ENCODE results near the gene CTSD. TPM values are rescaled to one million over a fixed set of nuclear protein-coding genes. Genes with fewer than 3 reads are reported as not detected.

Gene CTSD
- total RNA-seq, 1 donor from 2014 or later, result 1,385 TPM

DNA sequence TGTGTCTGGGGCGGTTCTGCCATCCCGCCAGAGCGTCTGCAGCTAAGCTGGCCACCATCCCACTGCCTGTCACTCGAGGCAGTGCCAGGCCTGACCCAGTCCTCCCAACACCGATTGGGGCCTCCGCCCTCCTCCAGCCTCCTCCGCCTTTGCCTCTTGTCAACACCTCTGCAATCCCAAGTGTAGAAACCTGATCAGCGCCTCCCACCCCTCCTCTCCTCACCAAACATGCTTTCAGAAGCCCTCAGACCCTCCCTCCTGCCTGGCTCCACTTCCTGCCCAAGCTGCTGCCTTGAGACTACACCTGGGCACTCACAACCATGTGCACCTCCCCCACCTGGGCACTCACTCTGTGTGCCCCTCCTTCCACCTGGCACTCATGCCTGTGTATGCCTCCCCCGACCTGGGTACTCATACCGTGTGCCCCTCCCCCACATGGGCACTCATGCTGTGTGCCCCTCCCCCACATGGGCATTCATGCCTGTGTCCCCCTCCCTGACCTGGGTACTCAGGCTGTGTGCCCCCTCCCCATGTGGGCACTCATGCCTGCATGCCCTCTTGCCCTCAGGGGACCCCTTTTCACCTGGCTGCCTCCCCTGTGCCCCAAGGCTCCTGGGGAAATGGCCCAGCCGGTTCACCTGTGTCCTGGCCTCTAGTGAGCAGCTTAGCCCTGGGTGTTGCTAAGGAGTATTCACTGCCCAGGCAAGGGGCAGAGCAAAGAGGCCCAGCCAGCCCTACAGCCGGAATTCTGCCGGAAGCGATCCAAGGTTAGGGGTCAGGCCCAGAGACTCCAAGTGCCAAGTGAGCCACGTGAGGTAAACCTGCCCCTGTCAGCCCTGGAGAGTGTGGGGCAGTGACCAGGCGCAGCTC lies 7.8 kb downstream of the CTSD start:
- DNase-seq (ENCODE audit: low spot score), result no peak

DNA sequence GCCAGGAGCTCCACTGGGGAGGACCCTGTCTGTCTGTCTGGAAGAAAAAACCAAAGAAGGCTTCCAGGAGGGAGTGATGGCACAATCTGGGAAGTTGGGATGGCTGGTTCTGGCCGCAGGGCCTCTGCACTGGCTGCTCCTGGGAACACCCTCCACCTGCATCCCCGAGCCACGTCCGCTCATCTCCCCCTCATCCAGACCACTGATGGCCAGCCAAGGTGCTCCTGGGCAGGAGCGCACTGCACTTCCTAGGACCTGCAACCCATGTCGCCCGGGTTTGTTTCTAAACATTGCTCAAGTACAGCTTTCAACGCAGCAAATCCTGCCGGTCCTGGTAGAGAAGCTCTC lies 8.4 kb downstream of the CTSD start:
- DNase-seq (ENCODE audit: low spot score), result no peak

DNA sequence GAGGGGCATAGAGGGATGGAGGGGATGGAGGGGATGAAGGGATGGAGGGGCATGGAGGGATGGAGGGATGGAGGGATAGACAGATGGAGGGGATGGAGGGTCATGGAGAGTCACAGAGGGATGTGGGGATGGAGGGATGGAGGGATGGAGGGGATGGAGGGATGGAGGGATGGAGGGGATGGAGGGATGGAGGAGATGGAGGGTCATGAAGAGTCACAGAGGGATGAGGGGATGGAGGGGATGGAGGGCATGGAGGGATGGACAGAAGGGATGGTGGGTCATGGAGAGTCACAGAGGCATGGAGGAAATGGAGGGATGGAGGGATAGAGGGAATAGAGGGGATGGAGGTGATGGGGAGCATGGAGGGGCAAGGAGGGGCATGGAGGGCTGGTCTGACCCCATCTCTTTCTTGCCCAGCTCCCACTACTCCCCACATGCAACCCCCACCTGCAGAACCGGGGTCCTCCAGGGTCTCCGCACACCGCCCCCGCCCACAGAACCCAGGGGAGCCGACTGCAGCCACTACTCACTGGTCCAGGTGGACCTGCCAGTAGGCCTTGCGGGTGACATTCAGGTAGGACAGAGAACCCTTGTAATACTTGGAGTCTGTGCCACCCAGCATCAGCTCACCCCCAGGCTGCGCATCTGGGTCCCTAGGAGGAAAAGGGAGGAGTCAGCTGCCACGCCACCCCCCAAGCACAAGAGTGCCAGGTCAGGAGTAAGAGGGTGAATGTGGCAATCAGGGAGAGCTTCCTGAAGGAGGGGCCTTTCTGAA lies 9.2 kb downstream of the CTSD start:
- DNase-seq (ENCODE audit: low spot score), result no peak

DNA sequence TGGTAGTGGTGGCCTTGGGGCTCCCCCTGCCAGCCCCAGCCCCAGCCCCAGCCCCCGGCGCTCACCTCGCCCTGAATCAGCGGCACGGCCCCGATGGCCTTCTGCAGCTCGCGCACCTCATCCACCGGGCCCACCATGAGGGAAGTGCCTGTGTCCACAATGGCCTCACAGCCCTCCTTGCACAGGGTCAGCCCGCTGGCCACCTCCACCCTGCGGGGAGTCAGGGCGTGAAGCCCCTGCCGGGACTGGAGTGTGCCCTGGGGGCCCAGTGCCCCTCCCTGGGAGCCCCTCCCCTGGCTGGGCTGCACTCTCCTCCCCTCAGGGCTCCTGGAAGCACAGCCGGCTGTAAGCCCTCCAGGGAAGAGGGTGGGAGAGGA lies 9.8 kb downstream of the CTSD start:
- DNase-seq (ENCODE audit: low spot score), result no peak

GRCh38 chr11:1753229-1753928 lies 10.3 kb downstream of the CTSD start:
- DNase-seq (ENCODE audit: low spot score), result no peak

- DNase-seq (ENCODE audit: low spot score), result no peak
Measured at GRCh38 chr11:1752907-1753228, 10.9 kb downstream of the CTSD start.

- DNase-seq (ENCODE audit: low spot score), result peak; percentile 50
Measured at GRCh38 chr11:1751999-1752906, 11.5 kb downstream of the CTSD start.

DNA sequence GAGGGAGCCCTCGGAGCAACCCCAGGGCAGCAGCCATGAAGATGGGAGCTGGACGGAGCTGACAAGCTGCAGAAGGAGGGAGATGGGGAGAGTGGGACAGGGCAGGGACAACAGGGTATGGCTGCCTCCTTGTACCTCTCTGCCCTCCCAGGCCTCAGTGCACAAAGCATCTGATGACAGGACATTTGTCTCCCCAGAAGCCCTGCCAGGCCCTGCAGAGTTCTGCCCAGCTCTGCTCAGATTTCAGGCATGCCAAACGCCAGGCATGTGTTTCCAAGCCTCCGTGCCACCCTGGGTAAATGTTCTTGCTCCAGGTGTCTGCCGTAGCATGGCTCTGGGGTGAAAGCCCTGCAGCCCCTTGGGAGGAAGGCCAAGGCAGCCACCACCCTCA lies 12.2 kb downstream of the CTSD start:
- DNase-seq (ENCODE audit: low spot score), result peak; percentile 43

- peak; percentile 44 for DNase-seq (ENCODE audit: low spot score)
Measured at GRCh38 chr11:1750840-1751530, 12.7 kb downstream of the CTSD start.

DNA sequence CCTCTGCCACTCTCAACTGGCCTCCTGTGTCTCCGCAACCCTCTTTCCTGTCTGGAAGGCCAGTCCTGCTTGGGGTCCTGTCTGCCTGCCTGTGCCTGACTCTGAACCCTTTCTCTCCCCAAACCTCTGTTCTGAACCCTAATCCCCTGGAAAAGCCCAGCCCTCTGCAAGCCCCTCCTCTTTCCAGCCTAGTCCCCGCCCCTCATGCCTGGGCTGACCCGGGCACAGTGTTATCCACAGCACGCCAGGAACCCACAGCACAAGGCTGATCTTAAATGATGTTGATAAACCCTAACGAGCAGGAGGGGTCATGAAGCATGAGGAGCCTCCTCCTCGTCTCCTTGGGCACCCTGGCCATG lies 13.3 kb downstream of the CTSD start, which contains the start of gene IFITM10:
Gene IFITM10 (minus strand): TSS at position 115 of the 359 bp plus-strand sequence. CDS start 153 bp downstream, outside the sequence.
- DNase-seq (ENCODE audit: low spot score), result peak; percentile 82

DNA sequence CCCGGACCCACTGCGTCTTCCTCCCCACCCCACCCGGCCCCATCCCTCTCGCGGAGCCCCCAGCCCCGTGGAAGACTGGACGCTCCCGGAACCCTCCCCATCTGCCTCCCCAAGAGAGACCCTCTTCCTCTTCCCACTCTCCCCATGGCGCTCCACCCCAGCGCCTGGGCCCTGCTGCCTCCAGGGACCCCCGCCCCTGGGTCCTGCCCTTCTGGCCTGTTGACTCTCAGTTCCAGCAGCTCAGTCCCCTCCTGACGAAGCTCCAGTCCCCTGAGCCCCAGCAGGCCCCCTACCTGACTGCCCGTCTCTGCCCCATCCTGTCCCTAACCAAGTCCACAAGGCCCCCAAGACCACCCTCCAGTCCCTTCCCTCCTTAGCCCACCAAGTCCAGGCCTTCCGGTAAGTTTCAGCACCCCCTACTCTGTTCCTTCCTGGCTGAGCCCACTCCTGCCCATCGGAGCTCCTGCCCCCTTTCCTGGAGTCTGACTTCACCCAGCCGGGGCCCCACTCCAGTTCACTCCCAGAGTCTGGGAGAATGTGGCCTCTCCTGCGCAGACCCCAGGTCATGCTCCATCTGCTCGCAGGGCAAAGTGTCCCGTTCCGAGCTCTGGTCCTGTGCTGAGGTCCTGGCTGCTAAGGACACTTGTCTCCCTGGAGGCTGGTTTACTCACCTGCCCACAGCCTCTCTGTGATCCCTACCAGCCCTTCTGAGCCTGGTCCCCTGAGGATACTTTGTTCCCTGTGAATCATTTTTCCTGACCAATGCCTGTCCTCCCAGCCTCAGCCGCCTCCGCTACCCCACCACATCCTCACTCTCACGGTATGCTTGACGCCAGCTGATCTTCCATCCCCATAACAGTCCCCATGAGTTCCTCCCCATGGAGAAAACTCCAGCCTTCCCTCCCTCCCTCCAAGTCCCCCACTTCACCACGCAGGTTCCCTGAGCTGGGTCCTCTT lies 14.1 kb downstream of the CTSD start:
- DNase-seq (ENCODE audit: low spot score), result peak; percentile 56

DNA sequence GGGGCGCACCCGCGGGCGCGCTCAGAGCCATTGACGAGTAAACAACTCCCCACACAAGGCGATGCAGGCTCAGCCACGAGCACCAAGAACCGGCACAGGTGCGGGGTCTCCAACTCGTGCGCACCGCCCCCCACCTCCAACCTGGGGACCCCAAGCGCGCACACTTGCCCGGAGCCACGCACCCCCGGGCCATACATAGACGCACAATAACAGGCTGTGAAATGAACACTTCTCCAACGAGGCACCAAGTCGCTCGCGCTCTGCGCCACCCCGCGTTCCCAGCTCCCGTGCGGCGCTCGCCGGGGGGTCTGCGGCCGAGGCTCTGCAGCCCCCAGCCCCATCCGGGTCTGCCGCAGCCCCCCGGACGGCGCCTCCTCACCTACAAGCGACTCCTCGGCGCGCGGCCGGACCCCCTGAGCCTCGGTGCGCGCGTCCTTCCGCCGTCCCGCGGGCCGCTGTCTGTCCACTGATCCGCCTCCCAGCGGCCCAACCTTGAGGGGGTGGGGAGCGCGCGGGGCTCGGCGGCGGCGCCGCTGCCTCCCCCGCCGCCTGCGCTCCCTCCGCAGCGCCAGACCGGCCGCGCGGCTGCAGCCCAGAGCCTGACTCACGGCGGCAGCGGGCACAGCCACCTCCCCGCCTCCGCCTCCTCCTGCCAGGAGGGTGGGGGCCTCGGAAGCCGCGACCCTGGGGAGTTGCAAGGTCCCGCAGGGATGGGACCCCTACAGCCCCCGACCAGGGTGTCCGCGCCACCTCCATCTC lies 14.9 kb downstream of the CTSD start:
- DNase-seq (ENCODE audit: low spot score), result peak; percentile 52

- DNase-seq (ENCODE audit: low spot score), result peak; percentile 55
Measured at GRCh38 chr11:1747753-1748635, 15.7 kb downstream of the CTSD start.

DNA sequence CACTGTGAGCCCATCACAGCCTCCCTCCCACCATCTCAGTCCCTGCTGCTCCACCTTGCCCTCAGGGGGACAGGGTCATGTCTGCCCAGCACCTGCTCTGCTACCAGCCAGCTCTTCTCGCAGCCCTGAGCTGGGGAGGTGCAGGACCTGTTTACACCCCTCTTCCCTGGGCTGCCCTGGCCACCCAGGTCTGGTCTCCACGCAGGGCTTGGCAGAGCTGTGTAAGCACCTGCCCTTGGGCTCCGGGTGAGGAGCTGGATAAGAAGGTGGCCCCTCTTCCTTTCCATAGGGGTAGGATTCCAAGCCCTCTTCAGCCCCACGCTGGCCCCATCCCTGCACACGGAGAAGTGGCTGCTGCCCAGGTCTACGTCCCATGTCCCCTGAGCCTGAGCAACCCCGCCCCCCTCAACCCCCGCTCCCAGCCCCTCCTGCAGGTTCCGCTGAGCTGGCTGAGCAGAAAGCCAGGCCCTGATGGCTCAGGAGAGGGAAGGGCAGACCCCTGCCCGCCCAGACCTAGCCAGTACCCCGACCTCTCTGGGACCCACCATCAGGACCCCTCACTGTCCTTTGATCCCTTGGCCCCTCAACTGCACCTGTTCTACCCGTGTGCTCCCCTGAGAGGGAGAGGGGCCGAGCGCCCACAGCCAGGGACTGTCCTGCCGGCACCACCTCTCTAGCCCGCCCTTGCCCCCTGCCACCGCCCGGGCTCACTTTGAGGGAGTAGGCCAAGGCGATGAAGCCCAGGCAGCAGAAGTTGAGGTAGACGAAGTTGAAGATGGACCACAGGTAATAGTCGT lies 16.6 kb downstream of the CTSD start:
- peak; percentile 44 for DNase-seq (ENCODE audit: low spot score)

GRCh38 chr11:1746511-1746931 lies 17.2 kb downstream of the CTSD start:
- peak; percentile 55 for DNase-seq (ENCODE audit: low spot score)

DNA sequence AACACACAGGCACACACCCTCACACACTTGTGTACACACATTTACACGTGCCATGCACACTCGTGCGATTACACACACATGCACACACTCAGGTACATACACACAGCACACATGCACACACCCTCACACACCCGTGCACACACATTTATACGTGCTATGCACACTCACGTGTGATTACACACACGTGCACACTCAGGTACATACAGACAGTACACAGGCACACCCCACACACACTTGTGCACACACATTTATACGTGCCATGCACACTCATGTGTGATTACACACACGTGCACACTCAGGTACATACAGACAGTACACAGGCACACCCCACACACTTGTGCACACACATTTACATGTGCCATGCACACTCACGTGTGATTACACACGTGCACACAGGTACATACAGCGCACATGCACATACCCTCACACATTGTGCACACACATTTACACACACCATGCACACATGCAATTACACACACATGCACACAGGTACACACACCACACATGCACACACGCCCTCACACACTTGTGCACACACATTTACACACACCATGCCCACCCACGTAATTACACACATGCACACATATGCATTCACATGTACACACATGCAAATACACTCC lies 17.9 kb downstream of the CTSD start:
- DNase-seq (ENCODE audit: low spot score), result no peak

All from ureter (tissue), 1 donor.